A673 (cell line): ENCODE data around the gene TENM4.

Experiments used
- CTCF ChIP-seq: fragments of 300-800, 200-600 bp; sonication (generic); conservative IDR thresholded peaks from 2 replicates; pipeline ENCODE4 v1.5.1; 2017; ENCODE audit warnings: low read depth, mild to moderate bottlenecking, antibody characterized with exemption, low read length, moderate library complexity, mixed read lengths
- EZH2 ChIP-seq: fragments of 200-600 bp; sonication (generic); IDR thresholded peaks from 2 replicates; pipeline ENCODE4 v1.6.1; 2017; ENCODE audit warnings: borderline replicate concordance, low read depth, mild to moderate bottlenecking, mixed read lengths, antibody characterized with exemption, low read length; ENCODE audit not compliant: poor library complexity, severe bottlenecking

DNA sequence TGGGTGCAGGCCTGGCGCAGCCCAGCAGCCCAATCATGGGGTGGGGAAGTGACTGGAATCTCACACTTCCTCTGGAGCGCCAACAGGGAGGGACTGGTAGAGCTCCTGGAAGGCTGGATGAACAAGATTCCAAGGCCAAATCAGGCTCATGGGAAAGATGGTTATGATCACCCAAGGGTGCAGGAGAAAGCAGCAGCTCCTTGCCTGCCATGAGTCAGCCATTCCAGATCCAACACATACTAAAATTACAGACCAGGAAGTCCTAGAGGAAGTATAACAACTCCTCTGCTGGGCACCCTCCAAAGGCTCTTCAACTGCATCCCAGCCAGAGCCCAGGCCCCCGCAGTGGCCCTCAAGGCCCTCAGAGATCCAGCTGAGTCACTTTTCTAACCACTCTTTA lies 427.3 kb downstream of the TENM4 start:
- TF ChIP-seq CTCF (no peak), EZH2 (no peak)
